ENCODE measurements around the gene PTPRK. TPM values are rescaled to one million over a fixed set of nuclear protein-coding genes. Genes with fewer than 3 reads are reported as not detected.

The PTPRK gene
- total and polyA plus RNA-seq, 2 of the 13 experiments (the other 11 are each of a cell fraction or from before 2014, with no cell fraction given), result 43.6 to 98.3 TPM

DNA sequence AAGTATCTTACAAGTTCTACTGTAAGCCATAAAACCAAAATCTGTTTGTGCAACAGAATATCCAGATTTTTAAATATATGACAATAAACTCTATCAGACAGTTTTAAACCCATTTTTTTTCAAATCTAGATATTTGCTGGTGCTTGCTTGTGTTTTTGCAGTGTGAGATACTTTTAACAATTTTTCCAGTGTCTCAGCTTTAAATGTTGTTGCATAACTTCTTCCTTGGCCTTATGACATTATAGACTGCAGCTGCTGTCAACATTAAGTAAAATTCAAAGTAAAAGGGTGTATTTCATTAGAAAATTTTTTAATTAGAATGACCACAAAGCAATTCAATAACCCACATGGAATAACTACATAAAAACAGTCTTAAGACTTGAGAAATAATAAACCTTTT lies 139.5 kb downstream of the PTPRK start:
- no peak overlapping the region for H3K4me2 ChIP-seq (ENCODE audit: low read depth, low read length)
- ChIA-PET POLR2A (no interaction called here), CTCF (ENCODE audit: low intra/inter-chr PET ratio, low total read pairs) (no interaction called here)
- no peak overlapping the region for H3K9ac ChIP-seq (ENCODE audit: insufficient read depth, low read depth, low read length)
- no peaks in the 10 kb centered on the region for H4K20me1 ChIP-seq (ENCODE audit: insufficient read depth, low read length)
- H3K27ac ChIP-seq (ENCODE audit: extremely low read length, insufficient read depth, low read length), result no peak overlapping the region
- FAIRE-seq, result no peak
- H3K9me3 ChIP-seq (ENCODE audit: low read length), result peaks cover 20% of the 10 kb centered on the region
- no TSS peak for BruUV-seq (replicated peaks)
- H3K36me3 ChIP-seq (replicated peaks in 1 of 2; ENCODE audit: control insufficient read depth in 1 of 2, insufficient read depth in 2 of 2, low read length in 2 of 2), result peaks cover 4 to 14% of the 10 kb centered on the region in 2 experiments; a peak in 4 of 5 replicates
- no peak for TF ChIP-seq SP4 (CRISPR knock-in tag; IDR thresholded peaks at IDR 0.05)
- TF ChIP-seq ELF4 (CRISPR knock-in tag; IDR thresholded peaks at IDR 0.05; ENCODE audit: borderline replicate concordance), result no peak
- TF ChIP-seq, protein P1, sequence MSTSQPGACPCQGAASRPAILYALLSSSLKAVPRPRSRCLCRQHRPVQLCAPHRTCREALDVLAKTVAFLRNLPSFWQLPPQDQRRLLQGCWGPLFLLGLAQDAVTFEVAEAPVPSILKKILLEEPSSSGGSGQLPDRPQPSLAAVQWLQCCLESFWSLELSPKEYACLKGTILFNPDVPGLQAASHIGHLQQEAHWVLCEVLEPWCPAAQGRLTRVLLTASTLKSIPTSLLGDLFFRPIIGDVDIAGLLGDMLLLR (CRISPR knock-in tag; IDR thresholded peaks at IDR 0.05), result no peak
- no peak for TF ChIP-seq SMC3 (IDR thresholded peaks at IDR 0.05; ENCODE audit: low read length)
- TF ChIP-seq NFRKB (IDR thresholded peaks at IDR 0.05), result no peak
- no peak for TF ChIP-seq KLF11 (CRISPR knock-in tag; IDR thresholded peaks at IDR 0.05)
- intact Hi-C loops (cut with micrococcal nuclease; ENCODE audit: unreplicated experiment), result no loop called here
- ATAC-seq, result no peak
- in situ Hi-C loops (cut with HindIII; ENCODE audit: extremely low pct_ligation_motif_present, low pct_unique_long_range_greater_than_20kb), result no loop called here
- H3K4me3 ChIP-seq (replicated peaks in 1 of 3; ENCODE audit: insufficient read depth in 1 of 3, low read depth in 2 of 3, low read length in 3 of 3), result no peak overlapping the region
- H2AFZ ChIP-seq (ENCODE audit: low read length), result no peak overlapping the region
- H3K4me1 ChIP-seq (ENCODE audit: insufficient read depth, low read length), result no peaks in the 10 kb centered on the region
- DNase-seq (ENCODE audit: low spot score), result no peak
- H3K27me3 ChIP-seq (ENCODE audit: control insufficient read depth in 1 of 2, insufficient read depth in 2 of 2, low read length in 2 of 2), result no peaks in the 10 kb centered on the region
- peaks cover 5% of the 10 kb centered on the region for H3K79me2 ChIP-seq (ENCODE audit: insufficient read depth, low read length)

DNA sequence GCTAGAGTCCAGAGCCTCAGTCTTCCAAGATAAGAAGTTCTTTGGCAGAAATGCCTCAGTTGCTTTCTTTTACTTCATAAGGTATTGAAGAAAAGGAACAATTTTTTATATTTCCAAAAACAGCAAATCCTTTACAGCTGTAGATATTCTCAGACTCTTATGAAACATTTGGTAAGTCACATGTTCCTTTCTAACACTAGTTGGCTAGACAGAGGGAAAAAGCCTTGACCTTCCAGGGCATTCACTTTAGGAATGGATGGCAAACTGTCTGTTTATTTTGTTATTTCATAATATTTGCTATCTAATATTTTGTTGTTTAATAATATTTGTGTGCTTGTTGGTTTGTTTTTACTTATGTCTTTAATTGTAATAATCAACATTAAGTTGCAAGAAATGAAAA lies 140.8 kb downstream of the PTPRK start:
- Histone ChIP-seq H3K79me2 (ENCODE audit: insufficient read depth, low read length) (peaks cover 5% of the 10 kb centered on the region), H3K27me3 (ENCODE audit: control insufficient read depth in 1 of 2, insufficient read depth in 2 of 2, low read length in 2 of 2) (no peaks in the 10 kb centered on the region), H3K4me3 (replicated peaks in 1 of 3; ENCODE audit: insufficient read depth in 1 of 3, low read depth in 2 of 3, low read length in 3 of 3) (no peak overlapping the region), H3K9me3 (ENCODE audit: low read length) (peaks cover 24% of the 10 kb centered on the region), H3K36me3 (replicated peaks in 1 of 2; ENCODE audit: control insufficient read depth in 1 of 2, insufficient read depth in 2 of 2, low read length in 2 of 2) (peaks cover 4 to 15% of the 10 kb centered on the region in 2 experiments; a peak in 4 of 5 replicates), H3K4me2 (ENCODE audit: low read depth, low read length) (no peak overlapping the region), H3K9ac (ENCODE audit: insufficient read depth, low read depth, low read length) (no peak overlapping the region), H4K20me1 (ENCODE audit: insufficient read depth, low read length) (no peaks in the 10 kb centered on the region), H3K4me1 (ENCODE audit: insufficient read depth, low read length) (no peaks in the 10 kb centered on the region), H2AFZ (ENCODE audit: low read length) (no peak overlapping the region), H3K27ac (ENCODE audit: extremely low read length, insufficient read depth, low read length) (no peak overlapping the region)
- ChIA-PET POLR2A (no interaction called here), CTCF (ENCODE audit: low intra/inter-chr PET ratio, low total read pairs) (no interaction called here)
- FAIRE-seq (no peak), ATAC-seq (no peak), DNase-seq (ENCODE audit: low spot score) (no peak)
- intact Hi-C loops (cut with micrococcal nuclease; ENCODE audit: unreplicated experiment), result no loop called here
- in situ Hi-C loops (cut with HindIII; ENCODE audit: extremely low pct_ligation_motif_present, low pct_unique_long_range_greater_than_20kb), result no loop called here
- BruUV-seq (replicated peaks), result no TSS peak
- 0 out of 2 replicates have a peak, but pooled peaks have one; percentile 11 for TF ChIP-seq FOXA3 (CRISPR knock-in tag; IDR thresholded peaks at IDR 0.05)
- TF ChIP-seq, protein P2, sequence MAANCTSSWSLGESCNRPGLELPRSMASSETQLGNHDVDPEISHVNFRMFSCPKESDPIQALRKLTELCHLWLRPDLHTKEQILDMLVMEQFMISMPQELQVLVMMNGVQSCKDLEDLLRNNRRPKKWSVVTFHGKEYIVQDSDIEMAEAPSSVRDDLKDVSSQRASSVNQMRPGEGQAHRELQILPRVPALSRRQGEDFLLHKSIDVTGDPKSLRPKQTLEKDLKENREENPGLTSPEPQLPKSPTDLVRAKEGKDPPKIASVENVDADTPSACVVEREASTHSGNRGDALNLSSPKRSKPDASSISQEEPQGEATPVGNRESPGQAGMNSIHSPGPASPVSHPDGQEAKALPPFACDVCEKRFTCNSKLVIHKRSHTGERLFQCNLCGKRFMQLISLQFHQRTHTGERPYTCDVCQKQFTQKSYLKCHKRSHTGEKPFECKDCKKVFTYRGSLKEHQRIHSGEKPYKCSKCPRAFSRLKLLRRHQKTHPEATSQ (CRISPR knock-in tag; IDR thresholded peaks at IDR 0.05; ENCODE audit: borderline replicate concordance), result no peak
- TF ChIP-seq SOX13 (IDR thresholded peaks at IDR 0.05), result no peak
- TF ChIP-seq SOX13 (CRISPR knock-in tag; conservative IDR thresholded peaks at IDR 0.05 in 1 of 2, IDR thresholded peaks at IDR 0.05 in 1 of 2), result 0 out of 4 replicates have a peak, but pooled peaks of 1 of the 2 experiments have one; percentile 12
- TF ChIP-seq SKI (IDR thresholded peaks at IDR 0.05; ENCODE audit: partially characterized antibody), result peak; percentile 70
- TF ChIP-seq RARA (CRISPR knock-in tag; IDR thresholded peaks at IDR 0.05), result peak; percentile 73
- no peak for TF ChIP-seq ZNF256 (CRISPR knock-in tag; conservative IDR thresholded peaks at IDR 0.05)
- TF ChIP-seq CEBPG (CRISPR knock-in tag; IDR thresholded peaks at IDR 0.05), result 0 out of 2 replicates have a peak, but pooled peaks have one; percentile 6
- TF ChIP-seq HOMEZ (CRISPR knock-in tag; IDR thresholded peaks at IDR 0.05; ENCODE audit: low read depth), result peak; percentile 51; the same call in 1 of the 2 replicates
- TF ChIP-seq NR2F6 (IDR thresholded peaks at IDR 0.05), result no peak
- 0 out of 2 replicates have a peak, but pooled peaks have one; percentile 54 for TF ChIP-seq NR2F6 (CRISPR knock-in tag; IDR thresholded peaks at IDR 0.05)

Measured in HepG2 (cell line).